Cardiac fibroblast (primary cell): ENCODE measurements around the gene MAPKAPK2.

Source experiments
- DNase-seq, 2 donors: peaks; one replicate each; pipeline versions ENCODE4 v3.0.0 to v3.0.0-alpha.2; 2010; ENCODE audit warnings: low read depth in 2 of 2
- H3K4me3 ChIP-seq, 2 donors: replicated peaks in 1 of 2; 1 replicate in 1 of 2; 2 replicates in 1 of 2; pipeline ENCODE4 v1.5.1; 2011; ENCODE audit warnings: low read depth in 2 of 2, low read length in 2 of 2, mild to moderate bottlenecking in 2 of 2, moderate library complexity in 1 of 2
- CTCF ChIP-seq: IDR thresholded peaks from one replicate; pipeline ENCODE4 v1.5.1; 2011; ENCODE audit warnings: low read depth, mild to moderate bottlenecking, low read length, inconsistent platforms

The MAPKAPK2 gene

DNA sequence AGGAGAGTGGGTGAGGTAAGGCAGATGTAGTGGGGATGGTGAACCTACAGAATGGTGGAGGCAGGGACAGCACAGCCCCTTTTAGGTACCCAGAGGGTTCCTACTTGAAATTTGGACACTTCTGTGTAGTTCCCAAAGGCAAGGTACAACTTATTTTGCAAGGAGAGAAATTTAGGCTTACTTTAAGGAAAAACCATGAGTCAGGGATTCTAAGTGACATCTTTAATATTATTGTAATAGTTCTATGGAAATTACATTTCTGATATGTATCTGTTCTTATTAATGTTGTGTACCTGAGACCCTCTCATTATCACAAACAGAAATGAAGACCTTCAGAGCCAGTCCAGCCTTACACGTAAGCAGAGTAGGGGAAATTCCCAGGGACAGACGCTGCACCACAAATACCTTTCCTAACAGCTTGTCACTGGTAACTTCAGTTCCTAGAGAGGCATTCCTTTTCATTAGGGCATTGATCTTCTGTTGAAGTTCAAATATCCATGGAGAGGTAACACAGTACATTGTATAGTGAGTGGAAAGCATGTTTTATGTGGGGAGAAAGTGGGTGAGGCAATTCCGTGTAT is 41.5 kb upstream of the MAPKAPK2 start:
- DNase-seq: no peak
- H3K4me3 ChIP-seq: no peak overlapping the region
- TF ChIP-seq CTCF: no peak

- no peak for DNase-seq
- no peak for TF ChIP-seq CTCF
- H3K4me3 ChIP-seq: no peak overlapping the region
These were observed 38.2 kb upstream of the MAPKAPK2 start for GRCh38 chr1:206646504-206646903.

- H3K4me3 ChIP-seq: no peak overlapping the region
- DNase-seq: no peak
- TF ChIP-seq CTCF: no peak
These were observed 37.5 kb upstream of the MAPKAPK2 start for GRCh38 chr1:206647224-206647623.

DNA sequence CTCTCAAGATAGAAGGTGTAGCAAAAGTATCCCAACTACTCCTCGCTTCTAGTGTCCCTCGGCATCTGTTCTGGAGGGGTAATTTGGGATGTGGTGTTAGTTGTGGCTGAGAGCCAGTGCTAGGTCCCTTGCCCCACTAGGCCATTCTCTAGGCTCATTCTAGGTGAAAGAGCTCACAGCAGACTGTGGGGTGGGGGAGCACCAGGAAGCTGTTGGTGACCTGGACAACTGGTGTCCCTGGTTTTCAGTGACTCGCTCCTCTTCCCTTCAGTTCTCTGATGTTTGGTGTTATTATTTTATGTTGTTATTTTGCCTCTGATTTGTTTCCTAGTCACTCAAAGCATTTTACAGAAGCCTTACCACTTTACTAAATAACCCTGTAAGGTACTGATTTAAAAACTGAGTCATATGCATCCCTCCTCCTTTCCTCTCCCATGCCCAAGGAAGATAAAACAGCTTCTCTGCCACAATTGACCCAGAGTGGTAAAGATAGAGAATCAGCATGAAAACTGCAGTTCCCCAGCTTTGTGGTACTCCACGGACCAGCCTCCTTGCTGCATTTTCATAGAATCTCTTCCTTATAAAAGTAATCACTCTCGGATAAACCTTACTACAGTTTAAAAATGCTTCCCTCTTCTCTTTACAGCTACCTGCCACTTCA is 35.3 kb upstream of the MAPKAPK2 start:
- no peak for TF ChIP-seq CTCF
- DNase-seq: no peak
- H3K4me3 ChIP-seq: no peak overlapping the region

DNA sequence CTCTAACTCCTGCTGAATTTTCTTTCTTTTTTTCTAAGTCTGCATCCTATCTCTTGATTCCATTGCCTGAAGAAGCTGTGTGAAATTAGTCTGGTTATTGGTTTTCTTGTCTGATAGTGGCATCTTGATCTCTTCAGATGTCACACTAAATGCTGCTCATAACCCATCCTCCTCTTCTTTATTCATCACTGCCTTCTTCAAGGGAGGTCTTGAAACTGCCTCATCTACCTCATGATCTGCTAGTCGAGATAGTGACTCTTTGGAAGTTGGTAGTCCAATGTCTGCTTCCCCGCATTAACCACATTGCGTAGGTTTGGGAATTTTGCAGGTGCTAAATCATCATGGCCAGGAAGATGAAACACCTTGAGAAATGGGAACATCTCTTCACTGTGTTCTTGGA is 33.7 kb upstream of the MAPKAPK2 start:
- H3K4me3 ChIP-seq: no peak overlapping the region
- no peak for DNase-seq
- TF ChIP-seq CTCF: no peak

GRCh38 chr1:206651958-206652890 is 32.5 kb upstream of the MAPKAPK2 start:
- DNase-seq: no peak
- H3K4me3 ChIP-seq: no peak overlapping the region
- no peak for TF ChIP-seq CTCF
